Epithelial cell of proximal tubule (primary cell): ENCODE measurements around the gene RHOXF2B. TPM values are rescaled to one million over a fixed set of nuclear protein-coding genes. Genes with fewer than 3 reads are reported as not detected.
"Not testable (repeated sequence)": the region's sequence is repeated elsewhere in the genome, so short reads cannot be mapped to it uniquely, and the experiment has no call there.

Experiments
- DNase-seq: peaks from one replicate; pipeline ENCODE4 v3.0.0-alpha.2; 2011; ENCODE audit warnings: low read depth
- H3K4me3 ChIP-seq: 2 replicates; pipeline ENCODE4 v1.5.1; 2011; ENCODE audit warnings: low read depth, mild to moderate bottlenecking, low read length
- total RNA-seq: library from RNA; depleted of rRNA; stranded (reverse); fragments of >200 nt; gene quantifications from 2 replicates; pipeline ENCODE4 v1.2.3, GENCODE V29; 2015
- TF ChIP-seq, protein P1 (sequence below): conservative IDR thresholded peaks from 2 replicates; pipeline ENCODE4 v1.5.1; 2012; ENCODE audit warnings: low read depth, mild to moderate bottlenecking, low read length

The RHOXF2B gene
- total RNA-seq, 1 donor from 2014 or later: not detected

DNA sequence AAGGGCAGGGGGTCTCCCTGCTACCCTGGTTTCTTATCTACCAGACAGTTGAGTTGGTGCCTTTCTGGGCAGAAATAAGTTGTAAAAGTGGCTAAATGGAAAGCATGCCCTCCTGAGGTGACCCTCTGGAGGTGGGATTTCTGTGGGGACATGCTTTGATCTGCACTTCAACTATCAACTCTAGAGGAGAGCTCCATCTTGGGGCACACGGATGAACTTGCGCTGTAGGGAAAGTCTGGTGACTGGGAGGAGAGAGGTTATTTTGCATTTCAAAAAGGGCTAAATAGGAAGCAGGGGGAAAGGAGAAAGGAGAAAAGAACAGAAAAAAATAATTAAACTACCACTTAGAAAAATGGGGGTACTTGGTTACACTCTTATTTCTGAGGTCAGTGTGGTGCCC, 12.7 kb upstream of the RHOXF2B start:
- TF ChIP-seq, protein P1, sequence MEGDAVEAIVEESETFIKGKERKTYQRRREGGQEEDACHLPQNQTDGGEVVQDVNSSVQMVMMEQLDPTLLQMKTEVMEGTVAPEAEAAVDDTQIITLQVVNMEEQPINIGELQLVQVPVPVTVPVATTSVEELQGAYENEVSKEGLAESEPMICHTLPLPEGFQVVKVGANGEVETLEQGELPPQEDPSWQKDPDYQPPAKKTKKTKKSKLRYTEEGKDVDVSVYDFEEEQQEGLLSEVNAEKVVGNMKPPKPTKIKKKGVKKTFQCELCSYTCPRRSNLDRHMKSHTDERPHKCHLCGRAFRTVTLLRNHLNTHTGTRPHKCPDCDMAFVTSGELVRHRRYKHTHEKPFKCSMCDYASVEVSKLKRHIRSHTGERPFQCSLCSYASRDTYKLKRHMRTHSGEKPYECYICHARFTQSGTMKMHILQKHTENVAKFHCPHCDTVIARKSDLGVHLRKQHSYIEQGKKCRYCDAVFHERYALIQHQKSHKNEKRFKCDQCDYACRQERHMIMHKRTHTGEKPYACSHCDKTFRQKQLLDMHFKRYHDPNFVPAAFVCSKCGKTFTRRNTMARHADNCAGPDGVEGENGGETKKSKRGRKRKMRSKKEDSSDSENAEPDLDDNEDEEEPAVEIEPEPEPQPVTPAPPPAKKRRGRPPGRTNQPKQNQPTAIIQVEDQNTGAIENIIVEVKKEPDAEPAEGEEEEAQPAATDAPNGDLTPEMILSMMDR: peak; percentile 12
- DNase-seq: no peak
- no peak overlapping the region for H3K4me3 ChIP-seq

DNA sequence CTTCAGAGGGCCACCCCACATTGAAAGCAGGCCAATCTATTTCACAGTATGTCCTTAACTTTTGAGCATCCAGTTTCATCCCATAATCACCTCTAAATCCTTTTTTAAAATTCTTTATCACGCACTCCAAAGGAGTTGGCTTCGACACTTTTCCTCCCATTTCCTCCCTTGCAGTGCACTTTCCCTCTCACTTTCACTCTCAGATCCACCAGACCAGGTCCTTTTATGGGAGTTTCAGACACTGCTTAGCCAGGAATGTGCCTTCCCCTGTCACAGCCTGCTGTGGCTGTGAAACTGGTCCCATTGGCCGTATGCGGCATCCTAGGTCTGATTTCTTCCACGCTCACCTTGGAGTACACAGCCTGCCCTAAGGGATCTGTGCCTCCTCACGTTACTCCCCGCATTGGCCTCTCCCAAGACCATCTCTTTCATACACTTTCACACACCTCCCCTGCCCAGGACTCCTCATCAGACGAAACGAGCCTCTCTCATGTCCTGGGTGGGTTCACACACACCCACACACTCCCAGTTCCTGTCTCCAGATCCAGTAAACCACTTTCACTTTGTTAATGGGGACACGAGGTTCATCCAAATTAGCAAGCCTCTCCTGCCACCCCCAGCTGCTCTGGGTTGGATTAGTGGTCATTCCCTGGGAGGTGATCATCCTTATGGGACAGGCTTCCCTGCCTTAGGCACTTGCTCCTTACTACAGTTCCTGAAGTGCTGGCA, 10.0 kb upstream of the RHOXF2B start:
- TF ChIP-seq, protein P1: no peak
- no peak overlapping the region for H3K4me3 ChIP-seq
- DNase-seq: no peak

DNA sequence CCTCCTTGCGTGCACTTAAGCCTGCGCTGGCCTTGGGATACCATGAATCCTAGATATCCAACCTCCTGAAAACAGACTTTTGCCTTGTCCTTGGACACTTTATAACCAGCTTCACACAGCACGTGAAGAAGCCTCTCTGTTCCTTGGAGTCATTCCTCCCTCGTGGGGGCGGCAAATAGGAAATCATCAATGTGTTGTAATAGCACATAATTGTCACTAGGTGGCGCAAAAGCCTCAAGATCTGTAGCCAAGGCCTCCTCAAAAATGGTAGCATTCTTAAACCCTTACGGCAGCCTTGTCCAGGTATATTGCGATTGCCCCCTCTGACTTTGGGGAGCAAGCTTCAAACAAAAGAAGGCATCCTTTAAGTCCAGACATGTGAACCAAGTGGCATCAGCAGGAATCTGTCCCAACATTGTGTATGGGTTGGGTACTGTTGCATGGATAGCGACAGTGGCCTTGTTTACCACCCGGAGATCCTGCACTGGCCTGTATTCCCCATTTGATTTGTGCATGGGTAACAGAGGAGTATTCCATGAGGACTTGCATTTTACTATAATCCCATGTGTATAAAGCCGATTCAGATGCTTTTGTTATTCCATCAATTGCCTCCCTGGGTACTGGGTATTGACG, 8.2 kb upstream of the RHOXF2B start:
- not testable (repeated sequence) for DNase-seq, H3K4me3 ChIP-seq

DNA sequence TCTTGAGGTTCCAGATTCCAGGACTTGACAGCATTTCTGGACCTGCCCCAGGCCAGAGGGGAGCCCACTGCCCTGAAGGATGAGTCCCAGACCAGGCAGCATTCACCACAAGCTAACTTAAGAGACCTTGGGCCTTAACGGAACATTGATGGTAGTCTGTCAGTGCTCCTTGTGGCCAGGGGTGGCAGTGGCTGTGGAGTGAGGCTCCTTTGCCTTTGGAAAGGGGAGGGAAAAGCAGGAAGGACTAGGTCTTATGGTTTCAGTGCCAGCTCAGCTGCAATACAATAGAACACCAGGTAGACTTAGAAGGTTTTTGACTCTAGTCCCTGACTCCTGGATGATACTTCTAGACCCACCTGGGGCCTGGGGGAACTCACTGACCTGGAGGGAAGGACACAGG, 11.3 kb downstream of the RHOXF2B start:
- not testable (repeated sequence) for DNase-seq, H3K4me3 ChIP-seq

DNA sequence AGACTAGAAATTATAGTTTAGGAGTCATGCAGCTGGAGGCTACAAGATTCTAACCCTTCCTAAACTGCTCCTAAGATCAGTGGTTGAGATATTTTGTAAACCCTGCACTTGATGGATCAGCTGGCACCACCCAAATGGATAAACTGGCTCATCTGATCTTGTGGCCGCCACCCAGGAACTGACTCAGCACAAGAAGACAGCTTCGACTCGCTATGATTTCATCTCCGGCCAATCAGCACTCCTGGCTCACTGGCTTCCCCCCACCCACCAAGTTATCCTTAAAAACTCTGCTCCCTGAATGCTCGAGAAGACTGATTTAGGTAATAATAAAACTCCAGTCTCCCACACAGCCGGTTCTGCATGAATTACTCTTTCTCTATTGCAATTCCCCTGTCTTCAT, 34.8 kb downstream of the RHOXF2B start:
- H3K4me3 ChIP-seq, DNase-seq: not testable (repeated sequence)

DNA sequence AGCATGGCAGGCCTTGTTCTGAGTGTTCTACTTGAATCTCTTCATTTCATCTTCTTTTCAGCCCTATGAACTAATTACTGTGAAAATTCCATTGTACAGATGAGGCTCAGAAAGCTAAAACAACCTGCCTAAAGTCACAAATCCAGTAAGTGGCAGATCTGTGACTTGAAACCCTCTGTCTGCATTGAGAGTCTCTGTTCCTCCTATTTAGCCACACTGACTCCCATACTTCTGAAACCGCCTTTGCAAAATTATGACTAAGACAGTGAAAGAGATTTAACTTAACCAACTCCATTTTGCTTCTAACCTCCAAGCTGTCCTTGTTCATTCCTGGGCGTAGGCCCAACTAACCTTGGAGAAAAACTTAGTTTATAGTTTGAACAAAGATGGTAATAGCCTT, 35.2 kb downstream of the RHOXF2B start:
- H3K4me3 ChIP-seq, DNase-seq: not testable (repeated sequence)

DNA sequence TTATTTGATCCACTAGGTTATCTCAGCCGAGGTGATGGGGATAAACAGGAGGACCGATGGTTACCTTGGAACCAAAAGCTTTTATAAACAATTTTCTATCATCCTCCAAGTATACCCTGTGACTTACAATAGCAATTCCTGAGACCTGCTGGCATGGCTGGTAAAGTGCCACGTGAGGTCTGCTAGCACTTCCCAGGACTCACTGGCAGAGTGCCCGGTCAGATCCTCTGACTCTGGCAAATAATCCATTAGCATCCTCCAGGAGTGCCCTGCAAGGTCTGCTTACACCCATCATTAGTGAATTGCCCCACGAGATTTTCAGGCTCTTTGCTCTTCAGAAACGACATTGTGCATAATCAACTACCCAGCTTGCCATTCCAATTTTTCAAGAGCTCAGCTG, 37.3 kb downstream of the RHOXF2B start:
- H3K4me3 ChIP-seq, DNase-seq: not testable (repeated sequence)

DNA sequence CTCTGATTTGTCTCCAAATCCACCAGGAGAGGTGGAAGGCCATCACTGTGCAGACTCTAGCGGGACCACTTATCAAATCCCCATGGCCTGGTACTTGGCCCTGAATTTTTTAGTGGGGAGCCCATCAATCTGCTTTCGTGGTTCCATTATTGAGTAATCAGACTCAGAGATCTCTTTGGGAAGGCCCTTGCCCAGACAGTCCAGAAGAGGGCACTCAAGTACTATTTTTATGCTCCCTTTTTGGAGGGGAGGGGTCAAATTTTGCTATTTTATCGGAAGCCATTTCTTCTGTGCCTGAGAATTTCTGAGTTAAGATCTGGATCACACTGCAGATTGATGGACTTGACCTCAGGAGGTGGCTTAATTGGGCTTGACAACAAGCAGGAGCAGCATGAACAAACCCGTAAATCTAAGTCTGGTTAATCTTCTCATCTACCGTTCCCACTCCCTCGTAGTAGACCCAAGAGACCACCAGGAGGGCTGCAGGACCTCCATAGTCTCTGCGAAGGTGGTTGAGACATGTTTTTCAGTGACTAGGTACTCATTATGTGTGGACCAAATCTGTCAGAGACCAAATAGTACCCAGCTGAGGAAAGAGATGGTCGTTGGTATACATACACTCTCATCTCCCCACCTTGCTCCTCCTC, 38.3 kb downstream of the RHOXF2B start:
- not testable (repeated sequence) for DNase-seq, H3K4me3 ChIP-seq

DNA sequence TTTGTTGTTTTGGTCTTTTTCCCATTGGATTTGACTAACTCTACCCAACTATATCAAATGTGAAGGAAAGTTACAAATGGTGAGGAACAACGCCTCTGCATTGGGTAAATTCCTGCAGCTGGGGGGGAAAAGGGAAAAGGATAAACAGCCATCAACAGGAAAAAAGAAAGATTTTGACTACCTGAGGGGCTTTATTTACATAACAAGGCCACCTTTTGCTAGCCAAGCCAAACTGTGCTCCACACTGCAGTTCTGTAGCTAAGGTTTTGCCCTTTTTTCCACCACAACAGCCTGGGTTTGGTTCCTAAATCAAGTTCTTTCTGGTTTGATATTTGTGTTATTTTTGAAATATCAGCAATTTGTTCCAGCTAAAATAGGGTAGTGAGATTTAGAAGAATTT, 40.8 kb downstream of the RHOXF2B start:
- no peak overlapping the region for H3K4me3 ChIP-seq
- TF ChIP-seq, protein P1: no peak
- DNase-seq: no peak

DNA sequence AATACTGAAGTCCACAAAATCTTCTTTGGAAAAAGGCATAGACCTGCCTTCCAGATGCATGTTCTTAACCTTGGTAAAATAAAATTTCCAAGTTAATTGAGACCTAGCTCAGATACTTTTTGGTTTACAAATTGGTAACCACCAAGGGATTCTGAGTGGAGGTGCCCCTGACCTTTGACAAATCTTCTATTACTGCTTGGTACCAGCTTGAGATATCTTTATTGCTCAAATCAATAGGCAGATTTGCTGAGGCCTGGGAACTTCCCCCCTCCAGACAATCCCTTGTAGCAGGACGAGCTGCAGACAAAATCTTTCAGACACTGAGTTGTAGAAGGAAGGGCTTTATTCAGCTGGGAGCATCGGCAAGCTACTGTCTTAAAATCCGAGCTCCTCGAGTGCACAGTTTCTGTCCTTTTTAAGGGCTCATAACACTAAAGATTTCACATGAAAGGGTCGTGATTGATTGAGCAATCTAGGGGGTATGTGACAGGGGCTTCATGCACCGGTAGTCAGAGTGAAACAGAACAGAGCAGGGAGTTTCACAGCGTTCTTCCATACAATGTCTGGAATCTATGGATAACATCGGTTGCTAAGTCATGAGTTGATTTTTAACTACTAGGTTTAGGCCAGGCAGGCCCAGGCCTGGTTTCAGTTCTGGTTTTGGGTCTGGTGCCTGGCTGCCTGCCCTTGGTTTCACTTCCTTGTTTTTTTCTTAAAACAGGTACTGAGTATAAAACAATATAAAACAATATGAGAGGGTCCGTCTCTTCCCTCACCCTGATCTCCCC, 41.8 kb downstream of the RHOXF2B start:
- not testable (repeated sequence) for DNase-seq, H3K4me3 ChIP-seq
